SK-N-MC (cell line): ENCODE results near the gene PAK4.

Source experiments
- DNase-seq: peaks from one replicate; pipeline ENCODE4 v3.0.0-alpha.2; 2011; ENCODE audit warnings: low read depth, low spot score
- H3K27ac ChIP-seq: fragments of 200-600 bp; sonication (generic); 2 replicates; pipeline ENCODE4 v1.5.1; 2016; ENCODE audit warnings: mixed run types
- H3K36me3 ChIP-seq: fragments of 200-600 bp; sonication (generic); 2 replicates; pipeline ENCODE4 v1.6.1; 2017; ENCODE audit warnings: antibody characterized with exemption, low read length, mixed read lengths; ENCODE audit not compliant: insufficient read depth
- H3K4me3 ChIP-seq: fragments of 200-600 bp; sonication (generic); 2 replicates; pipeline ENCODE4 v1.5.1; 2016
- H3K9ac ChIP-seq: fragments of 200-600 bp; sonication (generic); 2 replicates; pipeline ENCODE4 v1.8.0; 2017; ENCODE audit warnings: mixed run types, mixed read lengths; ENCODE audit not compliant: insufficient read length
- H3K9me3 ChIP-seq: fragments of 200-600 bp; sonication (generic); 2 replicates; pipeline ENCODE4 v1.6.1; 2017; ENCODE audit warnings: low read depth, mild to moderate bottlenecking, antibody characterized with exemption, low read length, moderate library complexity, mixed read lengths
- EZH2 ChIP-seq: fragments of 200-600 bp; sonication (generic); IDR thresholded peaks from one replicate; pipeline ENCODE4 v1.6.1; 2017; ENCODE audit warnings: antibody characterized with exemption
- FOXP2 ChIP-seq: optimal IDR thresholded peaks from 2 replicates; pipeline ENCODE3; 2011; ENCODE audit warnings: mild to moderate bottlenecking, moderate library complexity; ENCODE audit not compliant: insufficient read depth; ENCODE audit errors: extremely low read length, control extremely low read depth
- POLR2AphosphoS5 ChIP-seq: IDR thresholded peaks from 2 replicates; pipeline ENCODE4 v1.6.1; 2012; ENCODE audit warnings: mild to moderate bottlenecking, low read depth, low read length, borderline replicate concordance

Gene PAK4

DNA sequence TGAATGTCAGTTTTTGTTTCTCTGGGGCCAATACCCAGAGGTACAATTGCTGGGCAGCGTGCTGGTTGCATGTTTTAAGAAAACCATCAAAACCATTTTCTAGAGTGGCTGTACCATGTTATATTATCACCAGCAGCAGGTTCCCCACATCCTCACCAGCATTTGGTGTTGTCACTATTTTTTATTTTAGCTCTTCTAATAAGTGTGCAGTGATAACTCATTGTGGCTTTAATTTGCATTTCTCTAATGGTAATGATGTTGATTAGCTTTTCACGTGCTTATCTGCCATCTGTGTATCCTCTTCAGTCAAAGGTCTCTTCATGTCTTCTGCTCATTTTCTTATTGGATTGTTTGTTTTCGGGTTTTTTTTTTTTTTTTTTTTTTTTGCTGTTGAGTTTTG, 21.9 kb downstream of the PAK4 start:
- no peak overlapping the region for H3K4me3 ChIP-seq

GRCh38 chr19:39148939-39149529, 23.4 kb downstream of the PAK4 start:
- peaks cover 6% of the 10 kb centered on the region; the same call in 1 of the 2 replicates for H3K36me3 ChIP-seq
- H3K27ac ChIP-seq = no peak overlapping the region
- no peak for DNase-seq
- H3K9me3 ChIP-seq = peaks cover 2% of the 10 kb centered on the region; the same call in 1 of the 2 replicates
- no peak for TF ChIP-seq FOXP2
- TF ChIP-seq POLR2AphosphoS5 = no peak
- no peak for TF ChIP-seq EZH2
- no peak overlapping the region for H3K9ac ChIP-seq
- H3K4me3 ChIP-seq = no peak overlapping the region

More for the DNA sequence above, 21.9 kb downstream of the PAK4 start:
- Histone ChIP-seq H3K36me3 (peaks cover 6% of the 10 kb centered on the region; the same call in 1 of the 2 replicates), H3K27ac (no peak overlapping the region), H3K9ac (no peak overlapping the region), H3K9me3 (peaks cover 2% of the 10 kb centered on the region; the same call in 1 of the 2 replicates)
- TF ChIP-seq FOXP2 (no peak), EZH2 (no peak), POLR2AphosphoS5 (no peak)
- DNase-seq = no peak

GRCh38 chr19:39150235-39150634, 24.6 kb downstream of the PAK4 start:
- no peak overlapping the region for H3K27ac ChIP-seq
- no peak overlapping the region for H3K4me3 ChIP-seq
- no peak for TF ChIP-seq FOXP2
- TF ChIP-seq EZH2 = no peak
- no peak for TF ChIP-seq POLR2AphosphoS5
- H3K9me3 ChIP-seq = peaks cover 2% of the 10 kb centered on the region; the same call in 1 of the 2 replicates
- no peak for DNase-seq
- H3K9ac ChIP-seq = no peak overlapping the region
- H3K36me3 ChIP-seq = peaks cover 6% of the 10 kb centered on the region; the same call in 1 of the 2 replicates

- peaks cover 6% of the 10 kb centered on the region; the same call in 1 of the 2 replicates for H3K36me3 ChIP-seq
- DNase-seq = no peak
- no peak for TF ChIP-seq EZH2
- TF ChIP-seq FOXP2 = no peak
- TF ChIP-seq POLR2AphosphoS5 = no peak
- no peak overlapping the region for H3K27ac ChIP-seq
- H3K9ac ChIP-seq = no peak overlapping the region
- peaks cover 2% of the 10 kb centered on the region; the same call in 1 of the 2 replicates for H3K9me3 ChIP-seq
- no peak overlapping the region for H3K4me3 ChIP-seq
Measured at GRCh38 chr19:39150807-39151600, 25.4 kb downstream of the PAK4 start.

DNA sequence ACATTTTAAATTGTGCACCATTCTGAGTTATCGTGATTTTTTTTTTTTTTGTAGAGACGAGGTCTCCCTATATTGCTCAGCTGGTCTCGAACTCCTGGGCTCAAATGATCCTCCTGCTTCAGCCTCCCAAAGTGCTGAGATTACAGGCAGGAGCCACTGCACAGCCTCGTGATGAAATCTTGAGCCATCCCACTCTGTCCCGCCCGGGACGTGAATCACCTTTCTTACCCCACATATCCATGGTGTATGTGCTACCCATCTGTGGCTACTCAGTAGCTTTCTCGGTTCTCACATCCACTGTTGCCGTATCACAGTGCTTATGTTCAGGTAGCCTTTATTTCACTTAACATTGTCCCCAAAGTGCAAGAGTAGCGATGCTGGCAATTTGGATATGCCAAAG, 26.5 kb downstream of the PAK4 start:
- Histone ChIP-seq H3K4me3 (no peak overlapping the region), H3K36me3 (peaks cover 6% of the 10 kb centered on the region; the same call in 1 of the 2 replicates), H3K27ac (no peak overlapping the region), H3K9ac (no peak overlapping the region), H3K9me3 (peaks cover 2% of the 10 kb centered on the region; the same call in 1 of the 2 replicates)
- no peak for DNase-seq
- TF ChIP-seq EZH2 (no peak), POLR2AphosphoS5 (no peak)

GRCh38 chr19:39154100-39154628, 28.6 kb downstream of the PAK4 start:
- no peak overlapping the region for H3K27ac ChIP-seq
- DNase-seq = no peak
- no peak for TF ChIP-seq POLR2AphosphoS5
- no peak for TF ChIP-seq FOXP2
- TF ChIP-seq EZH2 = no peak
- H3K9ac ChIP-seq = no peak overlapping the region
- H3K4me3 ChIP-seq = no peak overlapping the region
- H3K36me3 ChIP-seq = peaks cover under 1% of the 10 kb centered on the region; the same call in 1 of the 2 replicates
- no peaks in the 10 kb centered on the region for H3K9me3 ChIP-seq

GRCh38 chr19:39154629-39155100, 29.1 kb downstream of the PAK4 start:
- no peak for DNase-seq
- Histone ChIP-seq H3K4me3 (no peak overlapping the region), H3K27ac (no peak overlapping the region), H3K36me3 (no peaks in the 10 kb centered on the region), H3K9me3 (no peaks in the 10 kb centered on the region), H3K9ac (no peak overlapping the region)
- TF ChIP-seq EZH2 (no peak), FOXP2 (no peak), POLR2AphosphoS5 (no peak)

DNA sequence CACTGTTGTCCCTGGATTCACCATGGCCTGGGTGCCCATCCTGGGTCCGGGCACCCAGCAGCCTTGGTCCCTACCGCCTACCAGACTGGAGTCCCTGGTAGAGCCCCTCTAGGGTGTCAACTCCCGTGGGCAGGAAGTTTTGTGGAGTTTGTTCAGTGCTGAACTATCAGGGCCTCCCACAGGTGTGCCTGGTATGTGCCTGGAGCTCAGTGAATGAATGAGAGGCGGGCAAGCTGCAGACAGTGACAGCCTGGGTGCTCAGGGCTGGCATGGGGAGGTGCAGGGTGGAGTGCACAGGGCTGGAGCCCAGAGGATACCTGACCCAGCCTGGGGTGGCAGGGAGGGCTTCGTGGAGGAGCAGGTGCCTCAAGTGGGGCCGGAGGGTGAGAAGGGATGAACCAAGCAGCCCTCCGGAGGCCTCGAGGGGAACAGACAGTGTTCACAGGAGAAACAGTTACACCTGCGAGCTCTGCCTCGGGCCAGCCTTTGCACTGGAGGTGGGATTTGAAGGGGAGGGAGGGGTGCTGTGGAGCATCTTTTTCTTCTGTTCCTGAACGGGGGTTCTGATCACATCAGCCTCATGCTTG, 29.6 kb downstream of the PAK4 start:
- H3K9ac ChIP-seq = no peak overlapping the region
- DNase-seq = no peak
- TF ChIP-seq EZH2 (no peak), POLR2AphosphoS5 (no peak), FOXP2 (no peak)
- H3K9me3 ChIP-seq = no peaks in the 10 kb centered on the region
- H3K4me3 ChIP-seq = no peak overlapping the region
- no peak overlapping the region for H3K27ac ChIP-seq
- H3K36me3 ChIP-seq = no peaks in the 10 kb centered on the region
